Measurements from ENCODE around the gene IL25.
A peak's percentile ranks its signal among the peaks of the same experiment; 100 is the strongest.

IL25 gene

DNA sequence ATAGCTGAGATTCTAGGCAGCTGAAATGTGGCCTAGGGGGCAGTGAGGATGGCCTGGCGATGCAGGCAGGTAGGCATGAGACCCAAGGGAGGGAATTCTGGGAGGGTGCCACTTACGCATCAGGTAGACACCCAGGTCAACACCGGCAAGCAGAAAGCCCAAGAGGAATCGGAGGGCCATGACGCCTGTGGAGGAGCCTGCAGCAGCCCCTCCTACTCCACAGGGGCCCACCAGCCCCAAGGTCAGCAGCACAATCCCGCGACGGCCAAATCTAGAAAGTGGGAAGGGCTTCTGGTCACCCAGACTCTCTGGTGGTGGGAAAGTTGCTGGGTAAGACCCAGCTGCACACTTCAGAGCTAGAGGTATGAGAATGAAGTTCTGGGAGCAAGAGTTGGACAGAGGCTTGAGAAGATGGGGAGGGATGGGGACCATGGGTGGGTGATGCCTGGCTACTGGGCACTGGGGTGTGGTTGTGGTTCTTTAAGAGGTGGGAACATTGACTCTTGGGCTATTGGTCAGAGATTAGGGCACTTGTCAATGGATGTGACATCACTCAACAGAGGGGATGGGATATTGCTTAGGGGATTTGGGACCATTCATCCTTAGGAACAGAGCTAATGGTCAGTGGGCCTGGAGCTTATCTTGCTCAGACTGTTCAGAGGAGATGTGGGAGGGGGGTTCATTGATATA lies 23.3 kb upstream of the IL25 start:
- no peaks in the 10 kb centered on the region for H3K79me2 ChIP-seq (ENCODE audit: insufficient read depth, low read length)
- no peaks in the 10 kb centered on the region for H3K9me3 ChIP-seq (ENCODE audit: insufficient read depth, low read length, severe bottlenecking)
- H3K9ac ChIP-seq (ENCODE audit: low read depth, low read length) = no peak overlapping the region
- H3K4me3 ChIP-seq (ENCODE audit: low read depth in 1 of 2, low read length in 2 of 2) = no peak overlapping the region
- H2AFZ ChIP-seq (ENCODE audit: low read depth, low read length) = no peak overlapping the region
- no peak overlapping the region for H3K4me2 ChIP-seq (ENCODE audit: insufficient read depth, low read length)
- H3K4me1 ChIP-seq (ENCODE audit: insufficient read depth, low read length) = no peaks in the 10 kb centered on the region
- peaks cover 32% of the 10 kb centered on the region for H3K27me3 ChIP-seq (ENCODE audit: insufficient read depth, low read length, poor library complexity)
- no peaks in the 10 kb centered on the region for H3K36me3 ChIP-seq (ENCODE audit: insufficient read depth, low read length)
- DNase-seq (no peak), ATAC-seq (ENCODE audit: insufficient read depth, low read depth) (no peak)
- H3K27ac ChIP-seq (ENCODE audit: low read length) = no peak overlapping the region
- no peak for TF ChIP-seq EZH2 (IDR thresholded peaks at IDR 0.05; ENCODE audit: borderline replicate concordance, low read depth, low read length, severe bottlenecking)
- TF ChIP-seq, protein P1, sequence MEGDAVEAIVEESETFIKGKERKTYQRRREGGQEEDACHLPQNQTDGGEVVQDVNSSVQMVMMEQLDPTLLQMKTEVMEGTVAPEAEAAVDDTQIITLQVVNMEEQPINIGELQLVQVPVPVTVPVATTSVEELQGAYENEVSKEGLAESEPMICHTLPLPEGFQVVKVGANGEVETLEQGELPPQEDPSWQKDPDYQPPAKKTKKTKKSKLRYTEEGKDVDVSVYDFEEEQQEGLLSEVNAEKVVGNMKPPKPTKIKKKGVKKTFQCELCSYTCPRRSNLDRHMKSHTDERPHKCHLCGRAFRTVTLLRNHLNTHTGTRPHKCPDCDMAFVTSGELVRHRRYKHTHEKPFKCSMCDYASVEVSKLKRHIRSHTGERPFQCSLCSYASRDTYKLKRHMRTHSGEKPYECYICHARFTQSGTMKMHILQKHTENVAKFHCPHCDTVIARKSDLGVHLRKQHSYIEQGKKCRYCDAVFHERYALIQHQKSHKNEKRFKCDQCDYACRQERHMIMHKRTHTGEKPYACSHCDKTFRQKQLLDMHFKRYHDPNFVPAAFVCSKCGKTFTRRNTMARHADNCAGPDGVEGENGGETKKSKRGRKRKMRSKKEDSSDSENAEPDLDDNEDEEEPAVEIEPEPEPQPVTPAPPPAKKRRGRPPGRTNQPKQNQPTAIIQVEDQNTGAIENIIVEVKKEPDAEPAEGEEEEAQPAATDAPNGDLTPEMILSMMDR (IDR thresholded peaks at IDR 0.05; ENCODE audit: borderline replicate concordance, extremely low read depth, low read length, poor library complexity, severe bottlenecking) = no peak
- H4K20me1 ChIP-seq (ENCODE audit: insufficient read depth, low read length) = no peaks in the 10 kb centered on the region

DNA sequence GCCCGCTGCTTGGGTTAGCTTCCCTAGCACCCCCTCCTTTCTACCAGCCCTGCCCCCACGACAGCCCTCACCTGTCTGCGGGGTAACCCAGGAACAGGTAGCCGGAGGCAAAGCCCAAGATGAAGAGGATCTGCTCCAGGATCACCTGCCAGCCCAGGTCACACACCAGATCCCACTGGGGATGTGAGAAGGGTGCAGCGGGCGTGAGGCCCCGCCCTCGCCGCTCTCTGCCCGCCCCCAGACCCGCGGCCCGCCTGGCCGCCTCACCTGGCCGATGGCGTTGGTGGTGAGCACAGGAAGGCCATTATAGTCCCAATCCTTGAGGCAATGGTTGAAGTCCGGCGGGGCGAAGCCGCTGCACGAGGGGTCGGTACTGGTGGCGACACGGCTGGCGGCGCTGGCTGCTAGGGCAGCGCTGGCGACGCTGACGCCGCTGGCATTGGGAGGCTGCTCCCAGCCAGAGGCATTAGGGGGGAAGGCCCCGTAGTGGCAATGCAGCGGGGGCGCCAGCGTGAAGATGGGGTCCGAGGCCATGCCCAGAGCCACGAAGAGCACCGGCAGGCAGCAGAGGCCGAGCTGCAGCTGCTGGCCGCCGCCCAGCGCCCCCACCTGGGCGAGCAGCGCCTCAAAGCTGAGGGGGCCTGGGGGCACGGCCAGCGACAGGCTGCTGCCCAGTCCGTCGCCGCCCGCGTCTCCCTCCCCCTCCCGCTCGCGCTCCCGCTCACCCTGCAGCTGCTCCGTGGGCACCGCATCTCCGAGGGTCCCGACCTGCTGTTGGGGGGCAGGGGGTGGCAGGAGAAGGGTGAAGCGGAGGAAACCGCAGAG lies 20.7 kb upstream of the IL25 start:
- Histone ChIP-seq H3K9me3 (ENCODE audit: insufficient read depth, low read length, severe bottlenecking) (no peaks in the 10 kb centered on the region), H3K4me1 (ENCODE audit: insufficient read depth, low read length) (no peaks in the 10 kb centered on the region), H2AFZ (ENCODE audit: low read depth, low read length) (no peak overlapping the region), H3K4me2 (ENCODE audit: insufficient read depth, low read length) (no peak overlapping the region), H3K27me3 (ENCODE audit: insufficient read depth, low read length, poor library complexity) (peaks cover 36% of the 10 kb centered on the region), H3K79me2 (ENCODE audit: insufficient read depth, low read length) (no peaks in the 10 kb centered on the region), H3K27ac (ENCODE audit: low read length) (no peak overlapping the region), H3K4me3 (ENCODE audit: low read depth in 1 of 2, low read length in 2 of 2) (no peak overlapping the region), H3K36me3 (ENCODE audit: insufficient read depth, low read length) (no peaks in the 10 kb centered on the region), H4K20me1 (ENCODE audit: insufficient read depth, low read length) (no peaks in the 10 kb centered on the region), H3K9ac (ENCODE audit: low read depth, low read length) (no peak overlapping the region)
- TF ChIP-seq, protein P1 (IDR thresholded peaks at IDR 0.05; ENCODE audit: borderline replicate concordance, extremely low read depth, low read length, poor library complexity, severe bottlenecking) = no peak
- no peak for TF ChIP-seq EZH2 (IDR thresholded peaks at IDR 0.05; ENCODE audit: borderline replicate concordance, low read depth, low read length, severe bottlenecking)
- ATAC-seq (ENCODE audit: insufficient read depth, low read depth) = no peak
- DNase-seq = no peak

DNA sequence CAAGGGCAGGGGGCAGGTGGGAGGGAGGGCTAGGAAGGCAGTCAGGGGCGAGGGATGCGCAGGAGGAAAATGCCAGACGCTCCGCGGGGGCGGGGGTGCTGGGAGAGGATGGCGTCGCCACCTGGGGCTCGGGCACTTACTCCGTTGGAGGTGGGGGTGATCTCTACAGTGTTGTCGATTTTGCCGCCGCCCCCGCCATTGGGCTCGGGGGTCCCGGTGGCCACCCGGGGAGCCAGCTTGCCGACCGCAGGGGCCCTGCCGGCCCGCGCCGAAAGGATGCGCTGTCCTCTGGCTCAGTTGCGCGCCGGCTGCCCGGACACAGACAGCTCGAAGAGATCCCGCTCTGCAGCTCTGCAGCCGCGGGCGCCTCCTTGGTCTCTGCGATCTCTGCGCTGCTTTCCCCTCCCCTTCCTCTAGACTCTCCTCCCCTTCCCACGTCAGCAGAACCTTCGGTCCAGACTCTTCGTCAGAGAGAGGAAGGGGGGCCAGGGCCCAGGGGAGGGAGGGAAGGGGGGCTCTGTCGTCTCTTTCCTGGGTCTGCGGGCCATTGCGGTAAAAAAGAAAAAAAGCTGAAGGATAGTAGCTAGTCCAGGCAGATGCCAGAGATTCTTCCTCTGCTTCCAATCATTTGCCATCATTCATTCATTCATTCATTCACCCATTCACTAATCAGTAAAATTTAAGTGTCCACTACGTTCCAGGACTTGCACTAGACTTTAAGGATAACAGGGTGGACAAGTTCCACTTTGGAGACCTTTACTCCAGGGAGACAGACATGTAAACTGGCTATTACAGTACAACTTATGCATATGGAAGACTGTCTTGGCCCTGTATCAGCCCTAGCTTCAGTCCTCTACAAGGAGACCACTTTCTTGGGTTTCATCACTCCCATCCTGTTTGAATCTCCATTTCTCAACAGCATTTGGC lies 19.8 kb upstream of the IL25 start, which contains the start of gene SLC22A17:
Gene SLC22A17 (minus strand): TSS at position 382 of the 927 bp plus-strand sequence.
- ATAC-seq (ENCODE audit: insufficient read depth, low read depth) (peak; percentile 49), DNase-seq (no peak)
- Histone ChIP-seq H3K36me3 (ENCODE audit: insufficient read depth, low read length) (no peaks in the 10 kb centered on the region), H3K9me3 (ENCODE audit: insufficient read depth, low read length, severe bottlenecking) (no peaks in the 10 kb centered on the region), H2AFZ (ENCODE audit: low read depth, low read length) (no peak within 1 kb of the TSS), H3K79me2 (ENCODE audit: insufficient read depth, low read length) (no peaks in the 10 kb centered on the region), H3K4me1 (ENCODE audit: insufficient read depth, low read length) (no peaks in the 10 kb centered on the region), H3K4me3 (ENCODE audit: low read depth in 1 of 2, low read length in 2 of 2) (no peak within 1 kb of the TSS), H3K4me2 (ENCODE audit: insufficient read depth, low read length) (no peak within 1 kb of the TSS), H4K20me1 (ENCODE audit: insufficient read depth, low read length) (no peaks in the 10 kb centered on the region), H3K27me3 (ENCODE audit: insufficient read depth, low read length, poor library complexity) (peaks cover 42% of the 10 kb centered on the region), H3K9ac (ENCODE audit: low read depth, low read length) (no peak within 1 kb of the TSS), H3K27ac (ENCODE audit: low read length) (no peak within 1 kb of the TSS)
- TF ChIP-seq EZH2 (IDR thresholded peaks at IDR 0.05; ENCODE audit: borderline replicate concordance, low read depth, low read length, severe bottlenecking) = peak; percentile 33
- TF ChIP-seq, protein P1 (IDR thresholded peaks at IDR 0.05; ENCODE audit: borderline replicate concordance, extremely low read depth, low read length, poor library complexity, severe bottlenecking) = no peak
